Measurements from ENCODE around the gene COX6B1.

COX6B1 gene

GRCh38 chr19:35618857-35619256, 29.3 kb upstream of the COX6B1 start:
- TF ChIP-seq TAF1 (IDR thresholded peaks at IDR 0.05; ENCODE audit: borderline replicate concordance, low read depth, low read length) (no peak), POLR2A (IDR thresholded peaks at IDR 0.05; ENCODE audit: low read depth, low read length) (no peak), POLR2AphosphoS5 (IDR thresholded peaks at IDR 0.05; ENCODE audit: low read depth, low read length) (no peak)
- DNase-seq (ENCODE audit: insufficient read length) (no peak), FAIRE-seq (no peak)

DNA sequence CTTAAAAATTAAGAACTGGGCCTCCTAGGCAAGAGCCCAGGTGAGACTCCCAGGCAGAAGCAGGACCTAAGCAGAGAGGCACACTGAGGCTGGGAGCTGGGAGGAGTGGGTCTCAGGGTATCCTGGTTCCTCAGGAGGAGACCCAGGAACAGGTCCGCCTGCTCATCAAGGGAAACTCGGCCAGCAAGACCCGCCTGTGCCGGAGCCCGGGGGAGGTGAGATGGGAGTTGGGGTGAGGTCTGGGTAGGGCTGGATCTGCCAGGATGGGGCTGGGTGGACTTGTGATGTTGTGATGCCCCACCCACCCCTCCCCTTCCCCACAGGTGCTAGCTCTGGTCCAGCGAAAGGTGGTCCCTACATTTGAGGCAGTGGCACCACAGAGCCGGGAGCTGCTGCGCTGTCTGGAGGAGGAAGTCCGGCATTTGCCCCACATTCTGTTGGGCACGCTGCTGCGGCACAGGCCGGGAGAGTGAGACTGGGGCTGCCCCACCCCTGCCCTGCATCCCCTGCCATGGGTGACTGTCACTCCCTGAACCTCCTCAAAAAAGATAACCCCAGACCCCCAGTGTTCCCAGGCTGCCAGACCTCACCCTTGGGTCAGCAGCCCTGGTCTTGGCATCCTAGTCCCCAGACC, 28.7 kb upstream of the COX6B1 start:
- DNase-seq (ENCODE audit: insufficient read length), result no peak
- TF ChIP-seq POLR2A (IDR thresholded peaks at IDR 0.05; ENCODE audit: low read depth, low read length) (no peak), TAF1 (IDR thresholded peaks at IDR 0.05; ENCODE audit: borderline replicate concordance, low read depth, low read length) (no peak), POLR2AphosphoS5 (IDR thresholded peaks at IDR 0.05; ENCODE audit: low read depth, low read length) (no peak)
- no peak for FAIRE-seq

GRCh38 chr19:35620001-35620400, 28.1 kb upstream of the COX6B1 start:
- FAIRE-seq (no peak), DNase-seq (ENCODE audit: insufficient read length) (no peak)
- no peak for TF ChIP-seq TAF1 (IDR thresholded peaks at IDR 0.05; ENCODE audit: borderline replicate concordance, low read depth, low read length)
- no peak for TF ChIP-seq POLR2A (IDR thresholded peaks at IDR 0.05; ENCODE audit: low read depth, low read length)
- TF ChIP-seq POLR2AphosphoS5 (IDR thresholded peaks at IDR 0.05; ENCODE audit: low read depth, low read length), result no peak

DNA sequence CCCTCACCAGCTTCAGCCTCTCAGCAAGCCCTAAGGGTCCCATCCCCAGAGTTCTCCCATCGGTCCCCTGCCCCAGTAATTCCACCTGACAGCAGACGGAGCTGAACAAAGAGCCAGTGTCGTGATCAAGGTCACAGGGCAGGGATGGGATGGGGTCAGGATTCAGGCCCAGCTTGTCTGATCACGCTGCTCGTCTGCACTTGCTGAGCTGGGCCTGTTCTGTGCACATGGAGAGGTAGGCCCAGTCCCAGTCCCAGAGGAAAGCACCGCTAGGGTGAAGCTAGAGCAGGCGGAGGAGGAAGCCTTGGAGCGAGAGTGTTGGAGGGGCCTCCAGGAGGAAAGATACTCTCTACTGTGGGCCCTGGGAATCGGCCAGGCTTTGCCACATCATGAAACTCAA, 26.4 kb upstream of the COX6B1 start:
- no peak for DNase-seq (ENCODE audit: insufficient read length)
- TF ChIP-seq TAF1 (IDR thresholded peaks at IDR 0.05; ENCODE audit: borderline replicate concordance, low read depth, low read length) (no peak), POLR2A (IDR thresholded peaks at IDR 0.05; ENCODE audit: low read depth, low read length) (no peak), POLR2AphosphoS5 (IDR thresholded peaks at IDR 0.05; ENCODE audit: low read depth, low read length) (no peak)
- FAIRE-seq, result no peak

GRCh38 chr19:35622750-35623149, 25.4 kb upstream of the COX6B1 start:
- TF ChIP-seq POLR2AphosphoS5 (IDR thresholded peaks at IDR 0.05; ENCODE audit: low read depth, low read length), result no peak

DNA sequence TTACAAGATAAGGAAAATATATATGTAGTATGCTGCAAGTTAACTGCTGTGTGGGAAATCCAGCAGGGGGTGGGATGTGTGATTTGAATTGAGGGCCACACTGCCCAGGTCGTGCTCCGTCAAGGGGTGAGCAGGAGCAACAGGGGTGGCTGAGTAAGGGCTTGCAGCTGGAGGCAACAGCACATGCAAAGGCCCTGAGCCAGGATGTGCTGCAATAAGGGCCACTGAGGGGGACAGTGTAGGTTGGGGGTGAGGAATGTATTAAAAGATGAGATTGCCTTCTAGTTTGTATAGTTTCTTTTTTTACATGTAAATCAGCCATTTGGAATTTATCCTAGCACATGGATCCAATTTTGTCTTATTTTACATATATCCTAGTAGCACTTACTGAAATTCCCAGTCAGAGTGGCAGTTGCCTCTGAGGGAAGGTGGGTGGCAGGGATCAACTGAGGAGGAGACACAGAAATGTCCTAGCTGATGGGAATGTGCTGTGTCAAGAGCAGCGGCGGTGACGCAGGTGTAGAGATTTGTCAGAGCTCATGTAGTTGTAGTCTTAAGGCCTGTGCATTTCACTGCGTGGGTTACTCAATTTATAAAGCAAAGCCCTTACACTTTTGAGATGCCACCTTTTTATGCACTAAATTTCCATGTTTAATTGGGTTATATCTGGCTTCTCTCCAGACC, 24.7 kb upstream of the COX6B1 start:
- DNase-seq (ENCODE audit: insufficient read length), result no peak
- no peak for FAIRE-seq
- TF ChIP-seq TAF1 (IDR thresholded peaks at IDR 0.05; ENCODE audit: borderline replicate concordance, low read depth, low read length) (no peak), POLR2AphosphoS5 (IDR thresholded peaks at IDR 0.05; ENCODE audit: low read depth, low read length) (0 out of 2 replicates have a peak, but pooled peaks have one; percentile 19)

More at GRCh38 chr19:35622750-35623149, 25.4 kb upstream of the COX6B1 start:
- no peak for FAIRE-seq
- no peak for DNase-seq (ENCODE audit: insufficient read length)

DNA sequence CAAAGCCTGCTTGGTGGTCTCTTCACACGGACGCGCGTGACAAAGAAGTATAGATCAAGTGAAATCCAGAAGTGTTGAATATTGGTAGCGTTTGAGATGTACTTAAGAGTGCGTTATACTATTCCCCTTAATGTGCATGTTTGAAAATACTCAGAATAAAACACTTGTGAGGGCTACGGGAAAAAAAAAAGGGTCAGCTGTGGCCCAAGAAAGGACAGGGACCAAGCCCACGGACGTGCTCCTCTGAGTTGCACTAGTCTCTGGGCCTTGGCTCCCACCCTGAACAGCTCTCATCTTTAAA, 19.9 kb upstream of the COX6B1 start:
- peak; percentile 42 for FAIRE-seq
- DNase-seq (ENCODE audit: insufficient read length), result no peak
- TF ChIP-seq POLR2A (IDR thresholded peaks at IDR 0.05; ENCODE audit: low read depth, low read length), result no peak
- TF ChIP-seq POLR2AphosphoS5 (IDR thresholded peaks at IDR 0.05; ENCODE audit: low read depth, low read length), result no peak
- no peak for TF ChIP-seq TAF1 (IDR thresholded peaks at IDR 0.05; ENCODE audit: borderline replicate concordance, low read depth, low read length)

- FAIRE-seq (peak; percentile 100), DNase-seq (ENCODE audit: insufficient read length) (peak; percentile 96)
- TF ChIP-seq TAF1 (IDR thresholded peaks at IDR 0.05; ENCODE audit: borderline replicate concordance, low read depth, low read length), result 0 out of 2 replicates have a peak, but pooled peaks have one; percentile 19
- peak; percentile 45; the same call in 1 of the 2 replicates for TF ChIP-seq POLR2AphosphoS5 (IDR thresholded peaks at IDR 0.05; ENCODE audit: low read depth, low read length)
- peak; percentile 68 for TF ChIP-seq POLR2A (IDR thresholded peaks at IDR 0.05; ENCODE audit: low read depth, low read length)
Observed at GRCh38 chr19:35628565-35629331, 19.4 kb upstream of the COX6B1 start, which contains the start of gene RBM42. Gene RBM42 (plus strand): TSS chr19:35629036. CDS start chr19:35629154, 118 bp downstream.

DNA sequence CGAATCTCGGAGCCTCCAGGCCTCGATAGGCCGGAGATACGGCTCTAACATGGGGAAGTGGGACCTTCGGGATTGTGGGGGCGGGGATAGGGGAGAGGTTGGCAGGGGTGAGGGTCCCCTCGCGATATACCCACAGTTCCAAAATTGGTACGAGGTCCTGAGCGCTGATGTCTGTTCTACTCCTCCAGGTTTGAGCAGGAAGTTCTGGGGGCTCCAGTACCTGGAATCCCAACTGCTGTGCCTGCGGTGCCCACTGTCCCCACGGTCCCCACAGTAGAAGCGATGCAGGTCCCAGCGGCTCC, 18.8 kb upstream of the COX6B1 start:
- FAIRE-seq (peak; percentile 40), DNase-seq (ENCODE audit: insufficient read length) (no peak)
- TF ChIP-seq TAF1 (IDR thresholded peaks at IDR 0.05; ENCODE audit: borderline replicate concordance, low read depth, low read length) (no peak), POLR2AphosphoS5 (IDR thresholded peaks at IDR 0.05; ENCODE audit: low read depth, low read length) (no peak), POLR2A (IDR thresholded peaks at IDR 0.05; ENCODE audit: low read depth, low read length) (no peak)

DNA sequence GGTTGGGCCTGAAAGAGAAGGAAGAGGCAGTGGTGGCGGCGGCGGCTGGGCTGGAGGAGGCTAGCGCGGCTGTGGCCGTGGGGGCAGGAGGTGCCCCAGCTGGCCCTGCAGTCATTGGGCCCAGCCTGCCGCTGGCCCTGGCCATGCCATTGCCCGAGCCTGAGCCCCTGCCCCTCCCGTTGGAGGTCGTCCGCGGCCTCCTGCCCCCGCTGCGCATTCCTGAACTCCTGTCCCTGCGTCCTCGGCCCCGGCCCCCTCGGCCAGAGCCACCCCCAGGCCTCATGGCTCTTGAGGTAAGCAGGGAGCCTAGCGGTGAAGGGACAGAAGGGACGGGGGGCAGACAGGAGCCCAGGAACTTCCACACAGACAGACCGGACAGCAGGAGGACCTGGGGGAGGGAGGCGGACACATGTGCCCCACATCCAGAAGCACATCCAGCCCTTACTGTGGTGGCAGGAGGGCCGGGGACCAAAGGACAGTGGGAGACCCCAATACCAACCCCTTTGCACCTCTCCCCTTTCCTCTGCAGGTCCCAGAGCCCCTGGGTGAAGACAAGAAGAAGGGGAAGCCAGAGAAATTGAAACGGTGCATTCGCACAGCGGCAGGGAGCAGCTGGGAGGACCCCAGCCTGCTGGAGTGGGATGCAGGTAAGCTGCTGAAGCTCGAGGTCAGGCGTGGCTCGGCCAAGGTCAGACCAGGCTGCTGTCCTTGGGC, 14.2 kb upstream of the COX6B1 start:
- TF ChIP-seq POLR2AphosphoS5 (IDR thresholded peaks at IDR 0.05; ENCODE audit: low read depth, low read length) (no peak), POLR2A (IDR thresholded peaks at IDR 0.05; ENCODE audit: low read depth, low read length) (no peak), TAF1 (IDR thresholded peaks at IDR 0.05; ENCODE audit: borderline replicate concordance, low read depth, low read length) (no peak)
- DNase-seq (ENCODE audit: insufficient read length) (no peak), FAIRE-seq (no peak)

DNA sequence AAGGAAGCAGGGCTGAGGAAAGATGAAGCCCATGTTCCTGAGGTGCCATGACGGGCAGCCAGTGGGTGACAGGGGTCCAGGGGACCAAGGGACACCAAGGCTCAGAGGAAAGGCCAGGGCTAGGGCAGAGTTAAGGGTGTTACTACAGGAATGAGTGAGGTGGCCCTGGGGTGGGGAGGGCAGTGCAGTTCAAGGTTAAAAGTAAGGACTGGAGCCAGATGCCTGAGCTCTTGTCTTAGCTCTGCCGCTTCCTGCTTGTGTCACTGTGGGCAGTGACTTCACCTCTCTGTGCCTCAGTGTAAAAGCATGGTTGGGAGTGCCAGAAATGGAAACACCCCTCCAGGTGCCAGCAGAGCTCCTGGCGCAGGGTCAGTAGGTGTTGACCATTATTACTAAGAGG, 11.5 kb upstream of the COX6B1 start:
- TF ChIP-seq POLR2AphosphoS5 (IDR thresholded peaks at IDR 0.05; ENCODE audit: low read depth, low read length), result no peak
- FAIRE-seq (no peak), DNase-seq (ENCODE audit: insufficient read length) (no peak)

Measured in GM12892 (cell line).